22Rv1 (cell line): Measurements from ENCODE around the gene ANKZF1.

Source experiments
- ZFX ChIP-seq: fragments of 450-650 bp; IDR thresholded peaks from 2 replicates; pipeline ENCODE4 v1.6.1; 2017; ENCODE audit warnings: antibody characterized with exemption, borderline replicate concordance
- TF ChIP-seq, protein P1 (sequence below): fragments of 450-650 bp; IDR thresholded peaks from 2 replicates; pipeline ENCODE4 v1.5.1; 2017; ENCODE audit warnings: mild to moderate bottlenecking

- TF ChIP-seq, protein P1, sequence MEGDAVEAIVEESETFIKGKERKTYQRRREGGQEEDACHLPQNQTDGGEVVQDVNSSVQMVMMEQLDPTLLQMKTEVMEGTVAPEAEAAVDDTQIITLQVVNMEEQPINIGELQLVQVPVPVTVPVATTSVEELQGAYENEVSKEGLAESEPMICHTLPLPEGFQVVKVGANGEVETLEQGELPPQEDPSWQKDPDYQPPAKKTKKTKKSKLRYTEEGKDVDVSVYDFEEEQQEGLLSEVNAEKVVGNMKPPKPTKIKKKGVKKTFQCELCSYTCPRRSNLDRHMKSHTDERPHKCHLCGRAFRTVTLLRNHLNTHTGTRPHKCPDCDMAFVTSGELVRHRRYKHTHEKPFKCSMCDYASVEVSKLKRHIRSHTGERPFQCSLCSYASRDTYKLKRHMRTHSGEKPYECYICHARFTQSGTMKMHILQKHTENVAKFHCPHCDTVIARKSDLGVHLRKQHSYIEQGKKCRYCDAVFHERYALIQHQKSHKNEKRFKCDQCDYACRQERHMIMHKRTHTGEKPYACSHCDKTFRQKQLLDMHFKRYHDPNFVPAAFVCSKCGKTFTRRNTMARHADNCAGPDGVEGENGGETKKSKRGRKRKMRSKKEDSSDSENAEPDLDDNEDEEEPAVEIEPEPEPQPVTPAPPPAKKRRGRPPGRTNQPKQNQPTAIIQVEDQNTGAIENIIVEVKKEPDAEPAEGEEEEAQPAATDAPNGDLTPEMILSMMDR, result no peak
- TF ChIP-seq ZFX, result no peak
Observed at GRCh38 chr2:219210196-219210885, 19.3 kb upstream of the ANKZF1 start.
